HUES64 (cell line): ENCODE measurements around the gene SORT1.

Source experiments
- H3K27ac ChIP-seq: 2 replicates; pipeline ENCODE4 v1.7.0; 2013; ENCODE audit warnings: low read depth, low read length, inconsistent platforms
- H3K27me3 ChIP-seq: 2 replicates; pipeline ENCODE4 v1.6.1; 2013; ENCODE audit warnings: mild to moderate bottlenecking, low read length; ENCODE audit not compliant: insufficient read depth
- H3K36me3 ChIP-seq: 2 replicates; pipeline ENCODE4 v1.6.1; 2013; ENCODE audit warnings: mild to moderate bottlenecking, low read length; ENCODE audit not compliant: insufficient read depth
- H3K4me1 ChIP-seq: 2 replicates; pipeline ENCODE4 v1.6.1; 2013; ENCODE audit warnings: mild to moderate bottlenecking, low read length, moderate library complexity; ENCODE audit not compliant: insufficient read depth
- H3K4me3 ChIP-seq: 2 replicates; pipeline ENCODE4 v1.5.1; 2013; ENCODE audit warnings: mild to moderate bottlenecking, low read length, moderate library complexity
- H3K9ac ChIP-seq: 2 replicates; pipeline ENCODE4 v1.6.1; 2013; ENCODE audit warnings: mild to moderate bottlenecking, low read depth, low read length
- H3K9me3 ChIP-seq: 2 replicates; pipeline ENCODE4 v1.6.1; 2013; ENCODE audit warnings: low read depth, low read length; ENCODE audit not compliant: insufficient read depth
- WGBS: fragments of 150-250, 120-280 bp; methylation state at CpG from one replicate; pipeline ENCODE4 v1.1.7; 2013; ENCODE audit warnings: missing lambda C conversion rate; 5-methylcytosine and 5-hydroxymethylcytosine counted together

Gene SORT1

GRCh38 chr1:109335091-109335490, 62.6 kb downstream of the SORT1 start:
- 95% methylated on average over 4 of the region's 4 CpGs for WGBS
- no peaks in the 10 kb centered on the region for H3K4me1 ChIP-seq
- peaks cover 12% of the 10 kb centered on the region; the same call in 1 of the 2 replicates for H3K9me3 ChIP-seq
- H3K36me3 ChIP-seq = peaks cover 91% of the 10 kb centered on the region
- H3K9ac ChIP-seq = no peak overlapping the region
- no peak overlapping the region for H3K27ac ChIP-seq
- H3K4me3 ChIP-seq = no peak overlapping the region
- no peaks in the 10 kb centered on the region for H3K27me3 ChIP-seq

DNA sequence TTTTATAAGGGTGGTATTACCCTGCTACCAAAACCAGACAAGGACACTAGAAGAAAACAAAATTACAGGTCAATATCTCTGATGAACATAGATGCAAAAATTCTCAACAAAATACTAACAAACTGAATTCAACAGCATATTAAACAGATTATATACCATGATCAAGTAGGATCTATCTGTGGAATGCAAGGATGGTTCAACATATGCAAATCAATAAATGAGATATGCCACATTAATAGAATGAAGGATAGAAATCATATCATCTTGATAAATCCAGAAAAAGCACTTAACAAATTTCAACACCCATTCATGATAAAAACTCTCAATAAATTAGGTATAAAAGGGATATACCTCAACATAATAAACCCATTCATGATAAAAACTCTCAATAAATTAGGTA, 66.6 kb downstream of the SORT1 start:
- H3K4me3 ChIP-seq = no peak overlapping the region
- no peak overlapping the region for H3K9ac ChIP-seq
- peaks cover 88% of the 10 kb centered on the region for H3K36me3 ChIP-seq
- H3K9me3 ChIP-seq = peaks cover 12% of the 10 kb centered on the region; the same call in 1 of the 2 replicates
- no peak overlapping the region for H3K27ac ChIP-seq
- H3K27me3 ChIP-seq = no peaks in the 10 kb centered on the region
- H3K4me1 ChIP-seq = no peaks in the 10 kb centered on the region

DNA sequence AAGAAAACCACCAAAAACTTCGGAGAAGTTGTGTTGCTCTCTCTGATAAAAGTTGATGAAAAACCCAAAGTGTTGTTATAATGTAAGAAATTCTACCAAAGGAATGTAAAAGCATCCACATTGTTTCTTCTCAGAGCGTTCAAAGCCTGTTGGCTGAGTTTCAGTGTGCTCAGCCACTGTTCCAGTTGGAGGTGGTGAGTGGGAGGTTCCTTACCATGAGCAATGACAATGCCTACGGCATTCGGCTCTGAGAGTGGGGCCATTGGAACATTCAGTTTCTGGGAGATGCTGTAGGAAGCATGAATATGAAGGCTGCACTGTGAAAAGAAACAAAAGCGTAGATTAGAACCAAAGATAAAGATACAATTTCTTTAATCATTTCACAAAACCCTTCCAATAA, 70.4 kb downstream of the SORT1 start:
- 88% methylated on average over 5 of the region's 5 CpGs for WGBS
- H3K36me3 ChIP-seq = peaks cover 78% of the 10 kb centered on the region

GRCh38 chr1:109322974-109323373, 74.7 kb downstream of the SORT1 start:
- Histone ChIP-seq H3K36me3 (peaks cover 81% of the 10 kb centered on the region), H3K4me1 (peaks cover 7% of the 10 kb centered on the region; the same call in 1 of the 2 replicates), H3K4me3 (no peak overlapping the region), H3K27ac (no peak overlapping the region), H3K27me3 (no peaks in the 10 kb centered on the region), H3K9ac (no peak overlapping the region), H3K9me3 (no peaks in the 10 kb centered on the region)
- 95% methylated on average over 6 of the region's 6 CpGs for WGBS

More for the DNA sequence above, 70.4 kb downstream of the SORT1 start:
- H3K4me1 ChIP-seq = no peaks in the 10 kb centered on the region
- no peak overlapping the region for H3K27ac ChIP-seq
- peaks cover 6% of the 10 kb centered on the region; the same call in 1 of the 2 replicates for H3K9me3 ChIP-seq
- H3K27me3 ChIP-seq = no peaks in the 10 kb centered on the region
- no peak overlapping the region for H3K9ac ChIP-seq
- H3K4me3 ChIP-seq = no peak overlapping the region

- Histone ChIP-seq H3K4me3 (no peak overlapping the region), H3K9ac (no peak overlapping the region), H3K36me3 (peaks cover 89% of the 10 kb centered on the region), H3K4me1 (peaks cover 7% of the 10 kb centered on the region; the same call in 1 of the 2 replicates), H3K9me3 (no peaks in the 10 kb centered on the region), H3K27me3 (no peaks in the 10 kb centered on the region), H3K27ac (no peak overlapping the region)
- 82% methylated on average over 3 of the region's 3 CpGs for WGBS
Observed at GRCh38 chr1:109319114-109319513, 78.6 kb downstream of the SORT1 start.

- no peak overlapping the region for H3K27ac ChIP-seq
- H3K9ac ChIP-seq = no peak overlapping the region
- no peak overlapping the region for H3K4me3 ChIP-seq
- H3K4me1 ChIP-seq = peaks cover 7% of the 10 kb centered on the region; the same call in 1 of the 2 replicates
- WGBS = 93% methylated on average over 1 of the region's 1 CpG
- H3K36me3 ChIP-seq = peaks cover 85% of the 10 kb centered on the region
- H3K27me3 ChIP-seq = no peaks in the 10 kb centered on the region
- no peaks in the 10 kb centered on the region for H3K9me3 ChIP-seq
Observed at GRCh38 chr1:109316506-109316905, 81.2 kb downstream of the SORT1 start.

DNA sequence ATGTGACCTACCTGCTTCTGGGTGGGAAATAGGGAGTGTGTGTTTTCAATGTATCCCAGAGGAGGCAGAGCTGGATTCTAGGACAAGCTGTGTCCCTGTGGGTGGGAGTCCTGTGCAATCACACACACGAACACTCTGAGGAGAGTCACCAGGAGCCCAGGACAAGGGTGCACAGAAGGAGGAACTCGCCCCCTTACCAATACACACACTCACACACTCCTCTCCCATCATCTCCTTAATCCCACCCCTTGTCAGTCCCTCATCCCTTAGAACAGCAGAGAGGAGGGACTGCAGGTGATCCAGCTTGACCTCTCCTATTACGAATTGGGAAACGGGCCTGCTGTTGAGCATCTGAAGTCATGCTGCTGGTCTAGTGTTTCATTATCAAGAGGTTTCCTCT, 82.4 kb downstream of the SORT1 start:
- Histone ChIP-seq H3K27ac (no peak overlapping the region), H3K9ac (no peak overlapping the region), H3K9me3 (no peaks in the 10 kb centered on the region), H3K27me3 (no peaks in the 10 kb centered on the region), H3K36me3 (peaks cover 73% of the 10 kb centered on the region), H3K4me3 (no peak overlapping the region), H3K4me1 (peaks cover 7% of the 10 kb centered on the region; the same call in 1 of the 2 replicates)
- 92% methylated on average over 4 of the region's 4 CpGs for WGBS

- Histone ChIP-seq H3K9ac (no peak overlapping the region), H3K4me1 (peaks cover 7% of the 10 kb centered on the region; the same call in 1 of the 2 replicates), H3K9me3 (no peaks in the 10 kb centered on the region), H3K27me3 (no peaks in the 10 kb centered on the region), H3K27ac (no peak overlapping the region), H3K36me3 (peaks cover 69% of the 10 kb centered on the region), H3K4me3 (no peak overlapping the region)
- 95% methylated on average over 1 of the region's 1 CpG for WGBS
Observed at GRCh38 chr1:109314795-109315194, 82.9 kb downstream of the SORT1 start.

DNA sequence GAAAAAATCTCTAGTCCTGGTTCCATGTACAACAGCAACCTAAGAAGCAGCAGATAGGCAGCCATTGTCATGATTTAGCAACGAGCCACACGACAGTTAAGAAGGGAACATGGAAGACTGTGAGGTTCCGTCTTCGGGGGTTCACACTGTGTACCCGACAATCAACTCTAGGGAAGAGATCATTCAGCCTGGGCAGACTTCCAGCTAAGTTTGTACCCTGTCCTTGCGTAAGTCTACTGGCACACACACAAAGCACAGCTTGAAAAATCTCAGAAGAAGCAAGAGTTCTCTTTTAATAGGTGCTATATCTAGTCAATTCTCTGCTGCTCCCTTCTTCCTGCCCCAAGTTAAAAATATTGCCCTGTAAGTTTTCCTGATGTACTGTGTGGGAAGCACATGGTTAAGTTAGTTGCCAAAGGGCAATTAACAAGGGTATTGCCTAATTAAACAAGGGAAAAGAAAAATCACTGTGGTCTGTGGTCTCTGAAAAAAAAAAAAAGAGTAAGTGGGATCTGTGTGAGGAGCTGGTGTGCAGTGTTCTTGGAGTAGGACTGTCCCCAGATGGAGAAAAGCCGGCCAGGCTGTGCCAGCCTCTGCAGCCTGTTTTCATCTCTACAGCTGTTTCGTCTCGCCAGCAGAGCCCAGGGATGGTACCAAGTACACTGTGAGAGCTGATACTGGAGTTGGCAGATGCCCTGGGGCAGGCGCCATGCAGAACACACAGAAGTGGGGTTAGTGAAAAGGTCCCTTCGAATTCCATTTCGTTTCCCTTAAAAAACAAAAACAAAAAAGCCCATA, 84.5 kb downstream of the SORT1 start:
- no peaks in the 10 kb centered on the region for H3K27me3 ChIP-seq
- H3K4me3 ChIP-seq = no peak overlapping the region
- H3K9ac ChIP-seq = no peak overlapping the region
- no peak overlapping the region for H3K27ac ChIP-seq
- peaks cover 57% of the 10 kb centered on the region for H3K36me3 ChIP-seq
- no peaks in the 10 kb centered on the region for H3K9me3 ChIP-seq
- H3K4me1 ChIP-seq = no peaks in the 10 kb centered on the region; the same call in 1 of the 2 replicates
- WGBS = 88% methylated on average over 12 of the region's 12 CpGs

- H3K27me3 ChIP-seq = no peaks in the 10 kb centered on the region
- H3K4me1 ChIP-seq = peaks cover 4% of the 10 kb centered on the region; the same call in 1 of the 2 replicates
- H3K27ac ChIP-seq = no peak overlapping the region
- H3K9ac ChIP-seq = no peak overlapping the region
- no peaks in the 10 kb centered on the region for H3K9me3 ChIP-seq
- H3K4me3 ChIP-seq = no peak overlapping the region
- H3K36me3 ChIP-seq = peaks cover 48% of the 10 kb centered on the region
- 100% methylated on average over 2 of the region's 2 CpGs for WGBS
Observed at GRCh38 chr1:109312246-109312645, 85.5 kb downstream of the SORT1 start.

DNA sequence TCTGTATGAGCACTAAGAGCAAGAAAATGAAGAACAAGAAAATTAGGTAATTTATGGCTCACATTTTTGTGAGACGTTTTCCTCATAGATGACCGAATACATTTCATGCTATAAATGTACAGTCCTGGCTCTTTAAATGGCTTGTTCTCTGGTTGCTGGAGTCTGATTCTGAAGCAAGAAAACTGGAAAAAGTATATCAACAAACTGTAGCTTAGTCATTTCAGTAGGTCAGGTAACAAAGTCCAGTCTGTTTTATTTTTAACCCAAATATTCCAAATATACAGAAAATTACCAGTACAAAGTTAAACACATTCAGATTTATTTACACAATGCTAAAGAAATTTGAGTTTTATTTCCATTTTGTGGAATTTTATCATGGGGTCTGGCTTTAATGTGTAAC, 88.4 kb downstream of the SORT1 start:
- no peak overlapping the region for H3K4me3 ChIP-seq
- no peak overlapping the region for H3K9ac ChIP-seq
- no peaks in the 10 kb centered on the region for H3K27me3 ChIP-seq
- peaks cover 24% of the 10 kb centered on the region for H3K36me3 ChIP-seq
- no peak overlapping the region for H3K27ac ChIP-seq
- WGBS = 100% methylated on average over 2 of the region's 2 CpGs
- no peaks in the 10 kb centered on the region for H3K9me3 ChIP-seq
- peaks cover 7% of the 10 kb centered on the region; the same call in 1 of the 2 replicates for H3K4me1 ChIP-seq
